HEK293T (cell line): ENCODE data around the gene ZNF705A.
"Not testable (repeated sequence)": the region's sequence is repeated elsewhere in the genome, so short reads cannot be mapped to it uniquely, and the experiment has no call there.

Experiments used
- BHLHE40 ChIP-seq: fragments of 450-650 bp; IDR thresholded peaks from 2 replicates; pipeline ENCODE4 v1.6.1; 2016; ENCODE audit warnings: mild to moderate bottlenecking, moderate library complexity, borderline replicate concordance
- CTBP1 ChIP-seq: fragments of 450-650 bp; IDR thresholded peaks from 2 replicates; pipeline ENCODE4 v1.6.1; 2016; ENCODE audit warnings: borderline replicate concordance
- ELF4 ChIP-seq: fragments of 450-650 bp; IDR thresholded peaks from 2 replicates; pipeline ENCODE4 v1.6.1; 2017; ENCODE audit warnings: antibody characterized with exemption
- FOXA1 ChIP-seq: fragments of 450-650 bp; IDR thresholded peaks from 2 replicates; pipeline ENCODE4 v1.6.1; 2016; ENCODE audit warnings: mild to moderate bottlenecking
- FOXK2 ChIP-seq: fragments of 450-650 bp; IDR thresholded peaks from 2 replicates; pipeline ENCODE4 v1.6.1; 2016; ENCODE audit warnings: mild to moderate bottlenecking
- FOXM1 ChIP-seq: fragments of 450-650 bp; IDR thresholded peaks from 2 replicates; pipeline ENCODE4 v1.6.1; 2017; ENCODE audit warnings: mild to moderate bottlenecking, borderline replicate concordance
- NFRKB ChIP-seq: fragments of 450-650 bp; IDR thresholded peaks from 2 replicates; pipeline ENCODE4 v1.6.1; 2016; ENCODE audit warnings: mild to moderate bottlenecking, moderate library complexity
- SP1 ChIP-seq: fragments of 450-650 bp; IDR thresholded peaks from 2 replicates; pipeline ENCODE4 v1.6.1; 2017
- SUZ12 ChIP-seq: fragments of 450-650 bp; IDR thresholded peaks from 2 replicates; pipeline ENCODE4 v1.6.1; 2016; ENCODE audit warnings: mild to moderate bottlenecking
- TARDBP ChIP-seq: fragments of 450-650 bp; IDR thresholded peaks from 2 replicates; pipeline ENCODE4 v1.6.1; 2016
- ZNF384 ChIP-seq: fragments of 450-650 bp; IDR thresholded peaks from 2 replicates; pipeline ENCODE4 v1.6.1; 2016

- not testable (repeated sequence) for TF ChIP-seq NFRKB, BHLHE40, FOXA1, TARDBP, SP1, ELF4, FOXM1, ZNF384, CTBP1, SUZ12, FOXK2
Measured at GRCh38 chr12:8182923-8183322, 26.1 kb downstream of the ZNF705A start.
